Dendritic cell treated with granulocyte-macrophage colony-stimulating factor and Interleukin-4, amounts not matched to agents 40 ng/mL and 50 ng/mL, for 4 days (primary cell): Measurements from ENCODE around the gene ATG7.

Experiments used
- H3K27ac Mint-ChIP-seq: one replicate; pipeline ENCODE4 v1.8.0; 2022; ENCODE audit warnings: mild to moderate bottlenecking, mixed read lengths
- H3K27me3 Mint-ChIP-seq: one replicate; pipeline ENCODE4 v1.8.0; 2022; ENCODE audit warnings: mild to moderate bottlenecking, mixed read lengths
- H3K36me3 Mint-ChIP-seq: one replicate; pipeline ENCODE4 v1.8.0; 2022; ENCODE audit warnings: low read depth, mixed read lengths
- H3K4me1 Mint-ChIP-seq: one replicate; pipeline ENCODE4 v1.8.0; 2022; ENCODE audit warnings: low read depth, mixed read lengths
- H3K4me3 Mint-ChIP-seq: one replicate; pipeline ENCODE4 v1.8.0; 2022; ENCODE audit warnings: mild to moderate bottlenecking, moderate library complexity, mixed read lengths
- H3K9me3 Mint-ChIP-seq: one replicate; pipeline ENCODE4 v1.8.0; 2022; ENCODE audit warnings: mixed read lengths
- intact Hi-C: fragments of 100-400 bp; cut with micrococcal nuclease; formaldehyde crosslinking; loops from one replicate; pipeline ENCODE4 v1.15.0; 2022

Gene ATG7

DNA sequence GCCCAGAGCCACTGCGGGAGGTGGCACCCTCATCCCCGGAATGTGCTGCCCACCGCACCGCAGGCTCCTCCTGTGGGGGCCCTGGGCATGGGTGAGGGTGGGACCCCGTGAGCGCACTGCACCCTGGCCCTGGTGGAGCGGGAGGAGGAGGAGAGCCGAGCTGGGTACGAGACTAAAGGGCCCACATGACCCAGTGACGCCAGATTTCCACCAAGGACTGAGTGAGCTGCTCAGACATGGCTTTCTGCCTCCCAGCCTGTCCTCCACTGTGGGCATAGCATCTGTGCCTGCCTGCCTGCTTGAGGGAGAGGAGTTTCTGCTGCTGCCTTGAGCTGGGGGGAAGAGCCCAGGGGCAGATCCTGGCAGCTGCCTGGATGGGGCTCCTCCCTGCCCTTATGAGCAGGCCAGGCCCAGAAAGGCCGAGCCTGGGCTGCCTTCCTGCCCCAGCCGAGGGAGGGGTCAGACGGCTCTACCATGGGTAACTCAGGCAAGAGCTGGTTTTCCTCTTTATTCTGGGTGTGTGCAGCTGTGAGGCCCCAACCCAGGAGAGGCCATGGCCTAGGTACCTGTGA is 283.1 kb downstream of the ATG7 start:
- Mint-ChIP-seq H3K36me3 (peaks cover 82% of the 10 kb centered on the region), H3K4me1 (peaks cover 11% of the 10 kb centered on the region), H3K27ac (no peak overlapping the region), H3K27me3 (no peaks in the 10 kb centered on the region), H3K4me3 (no peak overlapping the region), H3K9me3 (no peaks in the 10 kb centered on the region)
- intact Hi-C loops = no loop called here

DNA sequence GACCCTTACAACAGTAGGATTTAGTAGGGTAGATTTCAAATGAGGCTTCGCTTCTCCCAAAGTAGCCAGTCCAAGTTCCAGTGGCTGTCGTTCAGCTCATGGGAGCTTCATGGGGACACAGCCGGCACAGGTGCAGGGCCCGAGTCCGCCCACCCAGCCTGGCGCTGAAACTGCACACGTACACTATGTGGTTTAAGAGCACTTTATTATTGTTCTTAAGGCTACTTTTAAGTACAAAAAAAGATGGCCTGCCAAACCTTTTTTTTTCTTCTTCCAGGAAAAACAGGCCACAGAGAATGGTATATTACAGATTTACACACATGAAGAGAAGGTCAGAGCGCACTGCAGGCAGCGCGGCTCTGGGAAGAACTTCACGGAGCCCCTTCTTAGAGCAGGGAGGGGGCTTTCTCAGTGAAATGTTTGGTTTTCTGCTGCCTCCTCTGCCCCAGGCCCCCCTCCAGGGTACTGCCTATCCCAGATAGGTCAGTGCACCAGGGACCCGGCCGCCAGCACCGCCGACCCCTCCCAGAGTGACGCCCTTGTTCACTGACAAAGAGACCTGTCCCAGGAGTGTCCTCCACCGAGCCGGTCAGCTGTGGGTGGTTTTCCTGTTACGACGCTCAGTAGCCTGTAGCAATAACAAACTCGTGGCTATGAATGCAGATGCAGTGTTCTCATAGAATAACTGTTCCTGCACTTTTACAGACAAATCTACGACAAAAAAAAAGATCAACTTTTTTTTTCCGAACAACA is 283.9 kb downstream of the ATG7 start:
- no peaks in the 10 kb centered on the region for H3K27me3 Mint-ChIP-seq
- intact Hi-C loops = no loop called here
- H3K4me3 Mint-ChIP-seq = no peak overlapping the region
- H3K4me1 Mint-ChIP-seq = peaks cover 3% of the 10 kb centered on the region
- no peaks in the 10 kb centered on the region for H3K9me3 Mint-ChIP-seq
- no peak overlapping the region for H3K27ac Mint-ChIP-seq
- peaks cover 89% of the 10 kb centered on the region for H3K36me3 Mint-ChIP-seq

DNA sequence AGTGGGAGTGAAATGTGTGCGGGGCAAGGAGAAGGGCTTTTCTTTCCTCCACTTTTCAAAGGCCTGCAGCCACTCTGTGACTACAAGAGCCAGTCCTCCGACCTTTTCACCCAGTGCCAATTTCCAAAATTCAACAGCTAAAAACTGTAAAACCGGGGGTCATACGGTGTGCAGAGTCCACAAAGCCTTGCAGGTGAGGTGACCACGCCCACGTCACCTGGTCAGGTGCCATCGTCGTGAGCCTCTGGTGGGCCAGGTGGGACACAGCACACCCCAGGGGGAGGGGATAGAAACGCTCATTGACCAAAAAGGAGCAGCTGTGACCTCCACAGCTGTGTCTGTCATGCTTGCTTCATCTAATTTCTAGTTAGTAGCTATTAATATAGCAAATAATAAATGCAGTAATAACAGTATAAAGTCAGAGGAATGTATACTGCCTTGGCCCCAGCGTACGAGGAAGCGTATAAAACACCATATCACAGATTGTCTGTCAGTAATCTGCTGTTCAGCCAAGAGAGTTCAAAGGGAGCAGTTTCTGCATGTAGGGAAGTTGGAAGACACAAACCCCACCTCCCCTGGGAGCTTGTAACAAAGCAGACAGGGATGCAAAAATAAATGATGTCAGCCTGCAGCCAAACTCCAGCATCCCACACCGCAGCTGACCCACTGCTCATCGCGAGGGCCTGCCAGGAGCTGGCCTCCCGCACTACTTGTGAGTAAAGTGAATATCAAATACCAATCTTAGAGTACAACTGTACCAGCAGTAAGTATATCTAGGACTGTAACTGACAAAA is 284.9 kb downstream of the ATG7 start:
- no peaks in the 10 kb centered on the region for H3K27me3 Mint-ChIP-seq
- H3K9me3 Mint-ChIP-seq = no peaks in the 10 kb centered on the region
- H3K36me3 Mint-ChIP-seq = peaks cover 96% of the 10 kb centered on the region
- no peak overlapping the region for H3K27ac Mint-ChIP-seq
- no peaks in the 10 kb centered on the region for H3K4me1 Mint-ChIP-seq
- intact Hi-C loops = no loop called here
- H3K4me3 Mint-ChIP-seq = no peak overlapping the region

DNA sequence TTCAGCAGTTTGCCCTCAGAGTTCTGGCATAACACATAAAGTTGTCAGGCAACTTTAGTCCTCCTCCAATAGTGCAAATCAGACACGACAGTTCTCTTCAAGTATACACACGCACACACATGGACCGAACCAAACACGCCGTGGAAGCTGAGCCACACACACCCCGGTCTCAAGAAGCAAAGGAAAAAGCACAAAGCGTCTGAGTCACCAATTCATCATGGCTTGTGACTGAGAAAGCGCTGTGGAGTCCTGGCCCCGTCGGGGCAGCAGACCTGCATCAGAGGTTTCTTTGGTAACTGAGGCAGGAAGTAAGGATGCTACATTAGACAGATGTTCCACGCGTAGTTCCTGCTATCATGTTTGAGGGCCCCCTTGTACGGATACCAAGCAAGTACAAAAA is 285.8 kb downstream of the ATG7 start:
- intact Hi-C loops = no loop called here
- Mint-ChIP-seq H3K4me1 (no peaks in the 10 kb centered on the region), H3K9me3 (no peaks in the 10 kb centered on the region), H3K27ac (no peak overlapping the region), H3K4me3 (no peak overlapping the region), H3K27me3 (no peaks in the 10 kb centered on the region), H3K36me3 (peaks cover 97% of the 10 kb centered on the region)

DNA sequence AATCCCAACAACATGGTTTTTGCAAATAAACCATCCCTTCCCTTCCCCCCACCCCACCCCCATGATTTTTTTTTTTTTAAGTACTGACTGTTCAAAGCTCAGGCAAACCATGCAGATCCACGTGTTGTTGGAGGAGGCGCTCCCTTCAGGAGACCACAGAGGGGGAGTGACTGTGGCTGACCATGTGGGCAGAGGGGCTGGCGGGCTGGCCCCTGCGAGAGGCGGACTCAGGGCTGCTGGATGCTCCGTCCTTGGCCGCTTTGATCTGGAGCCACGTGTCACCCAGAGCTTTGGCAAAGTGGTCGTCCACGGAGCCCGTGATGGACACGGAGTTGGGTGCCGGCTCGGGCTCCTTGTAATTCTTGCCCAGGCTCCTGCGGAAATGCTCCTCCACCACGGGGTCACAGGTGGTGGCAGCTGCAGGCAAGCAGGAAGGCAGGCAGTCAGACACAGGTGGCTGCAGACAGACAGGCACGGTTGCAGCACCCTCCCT is 286.3 kb downstream of the ATG7 start:
- Mint-ChIP-seq H3K27me3 (no peaks in the 10 kb centered on the region), H3K27ac (no peak overlapping the region), H3K9me3 (no peaks in the 10 kb centered on the region), H3K36me3 (peaks cover 97% of the 10 kb centered on the region), H3K4me3 (no peak overlapping the region), H3K4me1 (no peaks in the 10 kb centered on the region)
- intact Hi-C loops = no loop called here

GRCh38 chr3:11558918-11559815 is 287.0 kb downstream of the ATG7 start:
- no peaks in the 10 kb centered on the region for H3K9me3 Mint-ChIP-seq
- H3K4me1 Mint-ChIP-seq = no peaks in the 10 kb centered on the region
- H3K4me3 Mint-ChIP-seq = no peak overlapping the region
- intact Hi-C loops = no loop called here
- peaks cover 97% of the 10 kb centered on the region for H3K36me3 Mint-ChIP-seq
- H3K27me3 Mint-ChIP-seq = no peaks in the 10 kb centered on the region
- peak overlapping the region; percentile 33 for H3K27ac Mint-ChIP-seq

DNA sequence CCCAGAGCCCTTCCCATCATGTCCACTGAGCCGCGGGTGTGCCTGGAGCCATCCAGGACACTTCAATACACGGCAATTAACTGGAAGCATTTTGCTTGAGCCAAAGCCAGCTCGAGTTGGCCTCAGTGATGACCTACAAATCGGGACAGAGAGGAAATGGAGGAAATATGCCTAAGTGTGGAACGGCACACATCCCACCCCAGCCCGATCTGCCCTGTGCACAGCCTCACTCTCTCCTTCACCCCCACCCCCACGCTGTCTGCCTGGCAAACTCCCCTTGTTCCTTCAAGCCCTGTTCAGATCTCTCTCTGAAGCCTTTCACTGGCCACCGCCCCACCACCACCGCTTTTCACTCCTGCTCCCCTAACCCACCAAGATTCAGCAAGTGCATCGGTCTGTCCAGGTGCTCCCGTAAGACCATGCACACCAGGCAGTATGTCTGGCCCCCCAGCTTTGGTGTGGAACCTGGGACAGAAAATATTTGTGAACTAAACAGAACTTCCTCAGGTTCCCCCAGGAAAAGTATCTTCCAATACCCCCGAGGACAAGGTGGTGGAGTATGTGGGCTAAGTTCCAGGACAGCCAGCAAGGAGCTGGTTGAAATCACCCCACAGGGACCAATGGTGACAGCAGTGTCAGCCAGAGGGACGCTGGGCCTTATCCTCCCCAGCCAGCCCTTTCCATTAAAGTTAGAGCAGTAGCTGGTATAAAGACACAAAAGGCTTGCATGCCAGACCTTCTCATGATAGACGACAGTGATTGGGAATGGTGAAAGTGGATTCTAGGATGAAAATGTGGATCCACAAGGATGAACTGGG is 287.8 kb downstream of the ATG7 start:
- Mint-ChIP-seq H3K4me3 (no peak overlapping the region), H3K27ac (peak overlapping the region; percentile 33), H3K36me3 (peaks cover 97% of the 10 kb centered on the region), H3K27me3 (no peaks in the 10 kb centered on the region), H3K9me3 (no peaks in the 10 kb centered on the region), H3K4me1 (no peaks in the 10 kb centered on the region)
- intact Hi-C loops = no loop called here

- Mint-ChIP-seq H3K9me3 (no peaks in the 10 kb centered on the region), H3K4me1 (no peaks in the 10 kb centered on the region), H3K4me3 (no peak overlapping the region), H3K27ac (no peak overlapping the region), H3K27me3 (no peaks in the 10 kb centered on the region), H3K36me3 (peaks cover 97% of the 10 kb centered on the region)
- intact Hi-C loops = no loop called here
These were observed 288.5 kb downstream of the ATG7 start for GRCh38 chr3:11560746-11561145.

- Mint-ChIP-seq H3K36me3 (peaks cover 96% of the 10 kb centered on the region), H3K27ac (no peak overlapping the region), H3K4me1 (no peaks in the 10 kb centered on the region), H3K9me3 (no peaks in the 10 kb centered on the region), H3K4me3 (no peak overlapping the region), H3K27me3 (no peaks in the 10 kb centered on the region)
- intact Hi-C loops = no loop called here
These were observed 290.2 kb downstream of the ATG7 start for GRCh38 chr3:11562277-11562881.

DNA sequence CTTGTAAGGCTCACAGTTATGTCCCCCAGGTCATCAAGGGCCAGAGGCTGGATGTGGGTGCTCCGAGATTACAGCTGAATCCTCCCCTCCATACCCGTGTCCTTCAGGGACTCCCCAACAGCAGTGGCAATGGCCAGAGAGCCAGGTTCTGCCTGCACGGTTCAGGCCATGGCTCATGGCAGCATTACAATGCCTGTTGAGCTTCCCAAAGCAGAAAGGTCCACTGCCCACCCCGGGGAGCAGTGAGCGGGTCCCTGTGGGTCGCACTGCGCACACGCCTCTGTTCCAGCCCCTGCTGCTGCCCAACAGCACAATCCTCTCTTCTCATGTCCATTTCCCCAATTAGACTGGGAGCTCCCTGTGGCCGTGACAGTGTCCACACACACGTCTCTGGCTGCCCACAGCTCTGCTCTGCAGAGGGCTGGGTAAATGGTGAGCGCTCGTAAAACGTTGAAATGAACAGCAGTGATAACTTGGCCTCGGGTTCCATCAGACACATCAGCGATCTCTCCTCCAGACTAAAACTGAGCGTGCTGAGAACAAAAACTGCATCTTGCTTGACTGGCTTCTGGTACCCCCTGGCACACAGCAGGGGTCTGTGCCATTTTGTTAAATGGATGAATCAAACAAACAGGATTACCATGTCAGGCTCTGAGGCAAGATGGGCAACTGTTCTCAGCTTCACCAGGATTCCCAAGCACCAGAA is 291.1 kb downstream of the ATG7 start:
- Mint-ChIP-seq H3K36me3 (peaks cover 96% of the 10 kb centered on the region), H3K27me3 (no peaks in the 10 kb centered on the region), H3K9me3 (no peaks in the 10 kb centered on the region), H3K4me3 (no peak overlapping the region), H3K27ac (no peak overlapping the region), H3K4me1 (no peaks in the 10 kb centered on the region)
- intact Hi-C loops = no loop called here

GRCh38 chr3:11563865-11564185 is 291.6 kb downstream of the ATG7 start:
- Mint-ChIP-seq H3K36me3 (peaks cover 96% of the 10 kb centered on the region), H3K27me3 (no peaks in the 10 kb centered on the region), H3K4me1 (no peaks in the 10 kb centered on the region), H3K4me3 (no peak overlapping the region), H3K9me3 (no peaks in the 10 kb centered on the region), H3K27ac (no peak overlapping the region)
- intact Hi-C loops = no loop called here

GRCh38 chr3:11564577-11565001 is 292.4 kb downstream of the ATG7 start:
- intact Hi-C loops = no loop called here
- Mint-ChIP-seq H3K27ac (no peak overlapping the region), H3K27me3 (no peaks in the 10 kb centered on the region), H3K9me3 (no peaks in the 10 kb centered on the region), H3K36me3 (peaks cover 95% of the 10 kb centered on the region), H3K4me3 (no peak overlapping the region), H3K4me1 (no peaks in the 10 kb centered on the region)
